GM19438 (cell line): ENCODE data around the gene DYNC1I1.
"Not testable (repeated sequence)": the region's sequence is repeated elsewhere in the genome, so short reads cannot be mapped to it uniquely, and the experiment has no call there.

Experiments
- ATAC-seq: cut with Tn5 transposase; IDR thresholded peaks from one replicate; pipeline ENCODE4 v1.9.1; 2021; ENCODE audit warnings: low read depth; ENCODE audit not compliant: unreplicated experiment

DYNC1I1 gene

GRCh38 chr7:95901006-95901405 lies 128.7 kb downstream of the DYNC1I1 start:
- no peak for ATAC-seq

GRCh38 chr7:95904099-95904498 lies 131.7 kb downstream of the DYNC1I1 start:
- no peak for ATAC-seq

GRCh38 chr7:95905167-95905566 lies 132.8 kb downstream of the DYNC1I1 start:
- no peak for ATAC-seq

GRCh38 chr7:95906851-95907250 lies 134.5 kb downstream of the DYNC1I1 start:
- ATAC-seq = no peak

- ATAC-seq = no peak
Observed at GRCh38 chr7:95907337-95907736, 135.0 kb downstream of the DYNC1I1 start.

- no peak for ATAC-seq
Observed at GRCh38 chr7:95908499-95908898, 136.1 kb downstream of the DYNC1I1 start.

- ATAC-seq = no peak
Observed at GRCh38 chr7:95910341-95910740, 138.0 kb downstream of the DYNC1I1 start.

- ATAC-seq = no peak
Observed at GRCh38 chr7:95915731-95916130, 143.4 kb downstream of the DYNC1I1 start.

GRCh38 chr7:95916573-95917297 lies 144.4 kb downstream of the DYNC1I1 start:
- ATAC-seq = no peak

GRCh38 chr7:95917634-95918033 lies 145.3 kb downstream of the DYNC1I1 start:
- no peak for ATAC-seq

GRCh38 chr7:95919556-95919955 lies 147.2 kb downstream of the DYNC1I1 start:
- ATAC-seq = no peak

- no peak for ATAC-seq
Observed at GRCh38 chr7:95921543-95921942, 149.2 kb downstream of the DYNC1I1 start.

GRCh38 chr7:95922191-95922590 lies 149.8 kb downstream of the DYNC1I1 start:
- ATAC-seq = no peak

GRCh38 chr7:95925236-95925635 lies 152.9 kb downstream of the DYNC1I1 start:
- no peak for ATAC-seq

GRCh38 chr7:95925971-95926370 lies 153.6 kb downstream of the DYNC1I1 start:
- no peak for ATAC-seq

- ATAC-seq = no peak
Observed at GRCh38 chr7:95927756-95928155, 155.4 kb downstream of the DYNC1I1 start.

GRCh38 chr7:95929710-95930280 lies 157.4 kb downstream of the DYNC1I1 start:
- no peak for ATAC-seq

- no peak for ATAC-seq
Observed at GRCh38 chr7:95931460-95932232, 159.3 kb downstream of the DYNC1I1 start.

- no peak for ATAC-seq
Observed at GRCh38 chr7:95933618-95934017, 161.3 kb downstream of the DYNC1I1 start.

- ATAC-seq = not testable (repeated sequence)
Observed at GRCh38 chr7:95944867-95945266, 172.5 kb downstream of the DYNC1I1 start.

GRCh38 chr7:95950698-95951097 lies 178.3 kb downstream of the DYNC1I1 start:
- ATAC-seq = no peak

GRCh38 chr7:95951531-95951930 lies 179.2 kb downstream of the DYNC1I1 start:
- ATAC-seq = no peak
